HEK293T (cell line): ENCODE results near the gene C19orf73.

ENCODE experiments used
- CTCF ChIA-PET: fragments of 350-600 bp; formaldehyde crosslinking; extraction: SDS; loops from one replicate; lab custom pipeline; 2021; ENCODE audit warnings: antibody characterized with exemption, inconsistent platforms; lab: Yijun Ruan, JAX
- POLR2A ChIA-PET: fragments of 350-600 bp; formaldehyde crosslinking; extraction: SDS; loops from one replicate; lab custom pipeline; 2020; ENCODE audit warnings: antibody characterized with exemption, inconsistent platforms; lab: Yijun Ruan, JAX
- DNase-seq: peaks from one replicate; pipeline ENCODE4 v3.0.0; 2012; ENCODE audit warnings: mixed read lengths; ENCODE audit errors: extremely low spot score
- ARNT ChIP-seq: fragments of 450-650 bp; IDR thresholded peaks from 2 replicates; pipeline ENCODE4 v1.6.1; 2017; ENCODE audit warnings: mild to moderate bottlenecking
- BHLHE40 ChIP-seq: fragments of 450-650 bp; IDR thresholded peaks from 2 replicates; pipeline ENCODE4 v1.6.1; 2016; ENCODE audit warnings: mild to moderate bottlenecking, moderate library complexity, borderline replicate concordance
- CTBP1 ChIP-seq: fragments of 450-650 bp; IDR thresholded peaks from 2 replicates; pipeline ENCODE4 v1.6.1; 2016; ENCODE audit warnings: borderline replicate concordance
- ELF4 ChIP-seq: fragments of 450-650 bp; IDR thresholded peaks from 2 replicates; pipeline ENCODE4 v1.6.1; 2017; ENCODE audit warnings: antibody characterized with exemption
- FOXA1 ChIP-seq: fragments of 450-650 bp; IDR thresholded peaks from 2 replicates; pipeline ENCODE4 v1.6.1; 2016; ENCODE audit warnings: mild to moderate bottlenecking
- FOXK2 ChIP-seq: fragments of 450-650 bp; IDR thresholded peaks from 2 replicates; pipeline ENCODE4 v1.6.1; 2016; ENCODE audit warnings: mild to moderate bottlenecking
- FOXM1 ChIP-seq: fragments of 450-650 bp; IDR thresholded peaks from 2 replicates; pipeline ENCODE4 v1.6.1; 2017; ENCODE audit warnings: mild to moderate bottlenecking, borderline replicate concordance
- HDGF ChIP-seq: fragments of 450-650 bp; IDR thresholded peaks from 2 replicates; pipeline ENCODE4 v1.6.1; 2017; ENCODE audit warnings: antibody characterized with exemption, borderline replicate concordance
- L3MBTL2 ChIP-seq: fragments of 450-650 bp; conservative IDR thresholded peaks from 2 replicates; pipeline ENCODE4 v1.6.1; 2016; ENCODE audit warnings: mild to moderate bottlenecking
- LEF1 ChIP-seq: fragments of 450-650 bp; IDR thresholded peaks from 2 replicates; pipeline ENCODE4 v1.6.1; 2017; ENCODE audit warnings: mild to moderate bottlenecking, borderline replicate concordance
- NFRKB ChIP-seq: fragments of 450-650 bp; IDR thresholded peaks from 2 replicates; pipeline ENCODE4 v1.6.1; 2016; ENCODE audit warnings: mild to moderate bottlenecking, moderate library complexity
- PKNOX1 ChIP-seq: fragments of 450-650 bp; IDR thresholded peaks from 2 replicates; pipeline ENCODE4 v1.6.1; 2016
- SP1 ChIP-seq: fragments of 450-650 bp; IDR thresholded peaks from 2 replicates; pipeline ENCODE4 v1.6.1; 2017
- SUZ12 ChIP-seq: fragments of 450-650 bp; IDR thresholded peaks from 2 replicates; pipeline ENCODE4 v1.6.1; 2016; ENCODE audit warnings: mild to moderate bottlenecking
- TARDBP ChIP-seq: fragments of 450-650 bp; IDR thresholded peaks from 2 replicates; pipeline ENCODE4 v1.6.1; 2016
- ZNF384 ChIP-seq: fragments of 450-650 bp; IDR thresholded peaks from 2 replicates; pipeline ENCODE4 v1.6.1; 2016

C19orf73 gene

GRCh38 chr19:49120325-49120683 is 1.4 kb upstream of the C19orf73 start:
- no peak for DNase-seq
- TF ChIP-seq ARNT (no peak), FOXK2 (no peak), TARDBP (no peak), LEF1 (no peak), FOXM1 (no peak), HDGF (no peak)
- CTCF ChIA-PET: no interaction called here
- POLR2A ChIA-PET: no interaction called here

- no peak for TF ChIP-seq ZNF384
- no peak for TF ChIP-seq FOXK2
- TF ChIP-seq TARDBP: no peak
- no peak for TF ChIP-seq FOXA1
- no peak for TF ChIP-seq NFRKB
- no peak for TF ChIP-seq SUZ12
- TF ChIP-seq FOXM1: no peak
- TF ChIP-seq PKNOX1: no peak
- TF ChIP-seq L3MBTL2: no peak
- TF ChIP-seq HDGF: no peak
- TF ChIP-seq BHLHE40: no peak
- no peak for TF ChIP-seq LEF1
- TF ChIP-seq ELF4: no peak
- TF ChIP-seq SP1: no peak
- TF ChIP-seq CTBP1: no peak
- TF ChIP-seq ARNT: no peak
- POLR2A ChIA-PET: interaction anchor here (0.7 kb wide), 1 partner anchor 10 kb away, joined by 3 read pairs; no protein-coding TSS in a partner anchor
- DNase-seq: peak; percentile 28
- CTCF ChIA-PET: no interaction called here
Measured at GRCh38 chr19:49119411-49120324, 725 bp upstream of the C19orf73 start, which contains the start of gene PPFIA3. Gene PPFIA3 (plus strand): TSS chr19:49119544. CDS start chr19:49127874, 8,330 bp downstream.

- no peak for DNase-seq
- ChIA-PET CTCF (interaction anchor here (0.6 to 1.1 kb wide), 2 partner anchors 12 to 45 kb away, joined by 3 read pairs; no protein-coding TSS in a partner anchor), POLR2A (interaction anchor here (1.0 to 1.5 kb wide), 4 partner anchors 10 to 32 kb away, joined by 3 to 7 read pairs (median 4); no protein-coding TSS in a partner anchor)
- no peak for TF ChIP-seq SUZ12
Measured at GRCh38 chr19:49117677-49118564, 1.0 kb downstream of the C19orf73 start.

DNA sequence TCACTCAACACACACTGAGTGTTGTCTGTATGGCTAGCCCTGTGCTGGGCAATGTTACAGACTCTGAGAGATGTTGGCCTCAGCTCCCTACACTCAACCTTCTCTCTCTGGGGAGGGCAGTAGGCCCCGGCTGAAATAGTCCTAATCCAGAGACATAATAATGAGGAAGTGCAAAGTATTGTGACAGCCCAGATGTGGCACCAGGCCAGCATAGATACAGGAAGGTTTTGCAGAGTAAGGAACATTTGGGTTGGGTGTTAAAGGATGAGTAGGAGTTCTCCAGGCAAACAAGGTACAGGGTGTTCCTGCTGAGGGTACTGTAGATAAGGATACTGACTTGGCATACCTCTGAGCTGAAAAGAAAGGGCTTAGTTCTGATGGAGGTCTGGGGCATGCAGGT is 2.4 kb downstream of the C19orf73 start:
- ChIA-PET POLR2A (no interaction called here), CTCF (interaction anchor here (0.7 kb wide), 1 partner anchor 19 kb away, joined by 3 read pairs; no protein-coding TSS in a partner anchor)
- no peak for DNase-seq
- TF ChIP-seq FOXK2: no peak
- no peak for TF ChIP-seq CTBP1
- no peak for TF ChIP-seq FOXM1

DNA sequence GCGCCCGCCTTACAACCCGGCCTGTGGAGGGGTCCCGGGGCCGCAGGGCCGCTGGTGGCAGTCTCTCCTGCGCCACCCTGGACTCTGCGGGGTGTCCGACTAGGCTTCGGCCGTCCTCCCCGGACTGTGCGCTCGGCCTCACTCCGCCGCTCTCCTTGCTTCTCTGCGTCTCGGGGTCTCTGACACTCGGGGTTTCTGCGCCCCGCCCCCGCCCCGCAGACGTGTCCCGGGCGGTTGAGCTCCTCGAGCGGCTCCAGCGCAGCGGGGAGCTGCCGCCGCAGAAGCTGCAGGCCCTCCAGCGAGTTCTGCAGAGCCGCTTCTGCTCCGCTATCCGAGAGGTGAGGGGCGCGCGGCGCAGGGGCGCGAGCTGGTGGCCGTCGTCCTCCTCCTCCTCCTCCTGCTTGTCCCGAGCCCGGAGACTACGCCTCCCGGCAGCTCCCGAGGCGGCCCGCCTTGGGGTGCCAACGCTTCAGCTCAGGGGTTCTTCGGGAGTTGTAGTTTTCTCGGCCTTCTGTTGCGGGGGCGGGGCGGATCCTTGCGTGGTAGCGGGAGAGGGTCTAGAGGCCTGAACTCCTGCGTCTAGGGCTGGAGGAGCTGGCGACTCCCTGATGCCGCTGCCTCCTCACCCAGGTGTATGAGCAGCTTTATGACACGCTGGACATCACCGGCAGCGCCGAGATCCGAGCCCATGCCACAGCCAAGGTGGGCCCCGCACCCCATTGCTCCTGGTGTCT is 4.1 kb downstream of the C19orf73 start:
- ChIA-PET CTCF (interaction anchor here (0.6 to 1.9 kb wide), 3 partner anchors 17 to 121 kb away, joined by 4 to 12 read pairs (median 5); partner anchors contain the start of genes GYS1 and RUVBL2), POLR2A (interaction anchor here (0.6 to 2.4 kb wide), 9 partner anchors 8 to 49 kb away, joined by 3 to 16 read pairs (median 7); no protein-coding TSS in a partner anchor)
- peak; percentile 47 for DNase-seq
- TF ChIP-seq SUZ12 (no peak), L3MBTL2 (peak; percentile 31; the same call in 1 of the 2 replicates)

GRCh38 chr19:49113762-49114629 is 4.9 kb downstream of the C19orf73 start, which contains the start of gene LIN7B:
Gene LIN7B (plus strand): TSS chr19:49114370. CDS start chr19:49114405, 35 bp downstream.
- ChIA-PET CTCF (interaction anchor here (0.6 to 1.9 kb wide), 3 partner anchors 11 to 121 kb away, joined by 3 to 12 read pairs (median 5); partner anchors contain the start of genes GYS1 and RUVBL2), POLR2A (interaction anchor here (0.6 to 2.4 kb wide), 10 partner anchors 7 to 49 kb away, joined by 3 to 16 read pairs (median 5); no protein-coding TSS in a partner anchor)
- peak; percentile 48; the same call in 1 of the 2 replicates for TF ChIP-seq L3MBTL2
- TF ChIP-seq ZNF384: no peak
- TF ChIP-seq TARDBP: no peak
- TF ChIP-seq FOXM1: no peak
- TF ChIP-seq HDGF: no peak
- no peak for TF ChIP-seq FOXK2
- TF ChIP-seq ARNT: no peak
- no peak for TF ChIP-seq ELF4
- TF ChIP-seq SUZ12: no peak
- TF ChIP-seq SP1: no peak
- no peak for TF ChIP-seq BHLHE40
- TF ChIP-seq CTBP1: no peak
- peak; percentile 60 for TF ChIP-seq PKNOX1
- DNase-seq: peak; percentile 86
